HG03354 (cell line): ENCODE results near the gene RCAN3.
"Not testable (repeated sequence)": the region's sequence is repeated elsewhere in the genome, so short reads cannot be mapped to it uniquely, and the experiment has no call there.

Source experiments
- ATAC-seq: cut with Tn5 transposase; IDR thresholded peaks from one replicate; pipeline ENCODE4 v1.9.1; 2021; ENCODE audit warnings: mild to moderate bottlenecking; ENCODE audit not compliant: unreplicated experiment, poor library complexity, severe bottlenecking

Gene RCAN3

GRCh38 chr1:24483441-24483840, 19.2 kb upstream of the RCAN3 start:
- no peak for ATAC-seq

GRCh38 chr1:24484199-24484598, 18.4 kb upstream of the RCAN3 start:
- ATAC-seq = no peak

GRCh38 chr1:24486331-24487065, 16.1 kb upstream of the RCAN3 start:
- no peak for ATAC-seq

GRCh38 chr1:24487455-24487854, 15.2 kb upstream of the RCAN3 start:
- no peak for ATAC-seq

GRCh38 chr1:24488159-24488558, 14.5 kb upstream of the RCAN3 start:
- ATAC-seq = not testable (repeated sequence)

- no peak for ATAC-seq
Measured at GRCh38 chr1:24489674-24490073, 13.0 kb upstream of the RCAN3 start.

- no peak for ATAC-seq
Measured at GRCh38 chr1:24490101-24490781, 12.4 kb upstream of the RCAN3 start.

GRCh38 chr1:24491577-24492360, 10.9 kb upstream of the RCAN3 start:
- no peak for ATAC-seq

GRCh38 chr1:24492935-24493334, 9.7 kb upstream of the RCAN3 start:
- ATAC-seq = not testable (repeated sequence)

GRCh38 chr1:24493785-24494184, 8.9 kb upstream of the RCAN3 start:
- no peak for ATAC-seq

GRCh38 chr1:24498589-24498988, 4.0 kb upstream of the RCAN3 start:
- ATAC-seq = no peak

- ATAC-seq = no peak
Measured at GRCh38 chr1:24500448-24501048, 2.1 kb upstream of the RCAN3 start.

- ATAC-seq = no peak
Measured at GRCh38 chr1:24501371-24502064, 1.1 kb upstream of the RCAN3 start.

- no peak for ATAC-seq
Measured at GRCh38 chr1:24502065-24502708, 449 bp upstream of the RCAN3 start.

- ATAC-seq = no peak
Measured at GRCh38 chr1:24503059-24503751, 569 bp downstream of the RCAN3 start.

GRCh38 chr1:24503870-24504523, 1.4 kb downstream of the RCAN3 start:
- no peak for ATAC-seq

GRCh38 chr1:24504560-24504959, 1.9 kb downstream of the RCAN3 start:
- ATAC-seq = no peak

GRCh38 chr1:24505816-24506215, 3.2 kb downstream of the RCAN3 start:
- no peak for ATAC-seq
